ENCODE results near the gene C1orf159. TPM values are rescaled to one million over a fixed set of nuclear protein-coding genes. Genes with fewer than 3 reads are reported as not detected.

C1orf159 gene
- total and polyA plus RNA-seq, 9 of the 15 experiments (the other 6 are each of a cell fraction or from before 2014, with no cell fraction given), result 0.28 to 54.9 (median 10.6) TPM

DNA sequence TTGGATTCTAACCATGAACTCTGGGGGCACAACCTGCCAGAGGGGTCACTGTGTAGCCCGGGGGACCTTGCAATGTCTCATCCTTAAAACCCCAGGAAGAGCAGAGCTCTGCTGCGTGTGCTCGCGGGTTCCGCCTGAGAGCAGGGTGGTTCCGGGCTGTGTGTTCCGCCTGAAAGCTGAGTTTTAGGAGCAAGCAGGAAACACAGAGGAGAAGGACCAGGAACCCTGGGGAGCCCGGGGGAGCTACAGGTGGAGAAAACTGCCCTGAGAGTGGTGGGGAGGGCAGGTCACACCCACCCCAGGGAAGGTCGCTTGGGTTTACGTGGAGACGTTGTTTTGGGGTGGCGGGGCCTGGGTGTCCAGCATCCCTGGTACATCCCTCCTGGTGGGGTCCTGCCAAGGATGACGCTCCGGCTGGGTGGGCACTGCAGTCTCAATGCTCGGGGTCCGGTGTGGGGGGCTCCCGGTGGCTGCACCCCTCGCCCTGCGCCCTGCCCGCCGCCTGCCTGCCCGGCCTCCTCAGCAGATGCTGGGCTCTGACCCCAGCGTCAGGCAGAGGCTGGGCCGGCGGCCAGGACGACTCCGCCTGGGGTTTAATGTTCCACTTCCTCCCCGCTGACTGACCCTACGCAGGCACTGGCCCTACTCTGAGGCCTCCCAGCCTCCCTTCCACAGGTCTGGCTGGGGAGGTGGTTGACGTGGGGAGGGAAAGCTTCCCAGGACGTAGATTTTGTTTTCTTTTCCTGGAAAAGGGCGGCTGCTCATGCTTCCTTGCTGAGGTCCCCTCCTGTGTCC is 17.3 kb upstream of the C1orf159 start:
- Histone ChIP-seq H4K20me1 (replicated peaks; ENCODE audit: control insufficient read depth, insufficient read depth, low read length) (no peaks in the 10 kb centered on the region), H2AFZ (ENCODE audit: low read depth, low read length) (peak overlapping the region; percentile 33; the same call in 1 of the 2 replicates), H3K4me3 (no peak overlapping the region), H3K9me3 (replicated peaks; ENCODE audit: control insufficient read depth, insufficient read depth, low read depth, low read length) (no peaks in the 10 kb centered on the region), H3K9ac (ENCODE audit: insufficient read depth in 1 of 2, low read depth in 2 of 2, low read length in 2 of 2) (peak overlapping the region in 1 of 2 experiments; percentile 64; a peak in 1 of 4 replicates), H3K36me3 (ENCODE audit: control insufficient read depth, insufficient read depth, low read length) (no peaks in the 10 kb centered on the region), H3K9me1 (ENCODE audit: control insufficient read depth, insufficient read depth, low read length) (no peaks in the 10 kb centered on the region), H3K79me2 (ENCODE audit: control insufficient read depth, insufficient read depth, low read length) (no peaks in the 10 kb centered on the region), H3K27me3 (ENCODE audit: control insufficient read depth in 2 of 2, insufficient read depth in 2 of 2, low read length in 2 of 2) (peaks cover 5 to 15% of the 10 kb centered on the region in 2 experiments; a peak in 3 of 5 replicates), H3K27ac (ENCODE audit: extremely low read depth, low read depth, low read length) (no peak overlapping the region), H3K4me2 (ENCODE audit: insufficient read depth, low read length) (no peak overlapping the region), H3K4me1 (replicated peaks in 1 of 2; ENCODE audit: control insufficient read depth in 2 of 2, insufficient read depth in 2 of 2, low read length in 2 of 2) (peaks cover 16 to 84% of the 10 kb centered on the region in 2 experiments)
- CTCF ChIA-PET (ENCODE audit: low intra/inter-chr PET ratio), result no interaction called here
- intact Hi-C loops (cut with micrococcal nuclease), result no loop called here
- no TSS peak for BruUV-seq (replicated peaks)
- in situ Hi-C loops (cut with MboI), result no loop called here
- TF ChIP-seq, protein P1, sequence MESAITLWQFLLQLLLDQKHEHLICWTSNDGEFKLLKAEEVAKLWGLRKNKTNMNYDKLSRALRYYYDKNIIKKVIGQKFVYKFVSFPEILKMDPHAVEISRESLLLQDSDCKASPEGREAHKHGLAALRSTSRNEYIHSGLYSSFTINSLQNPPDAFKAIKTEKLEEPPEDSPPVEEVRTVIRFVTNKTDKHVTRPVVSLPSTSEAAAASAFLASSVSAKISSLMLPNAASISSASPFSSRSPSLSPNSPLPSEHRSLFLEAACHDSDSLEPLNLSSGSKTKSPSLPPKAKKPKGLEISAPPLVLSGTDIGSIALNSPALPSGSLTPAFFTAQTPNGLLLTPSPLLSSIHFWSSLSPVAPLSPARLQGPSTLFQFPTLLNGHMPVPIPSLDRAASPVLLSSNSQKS (CRISPR knock-in tag; IDR thresholded peaks at IDR 0.05), result no peak
- TF ChIP-seq KAT7 (CRISPR knock-in tag; IDR thresholded peaks at IDR 0.05; ENCODE audit: borderline replicate concordance) (no peak), SPI1 (IDR thresholded peaks at IDR 0.05; ENCODE audit: borderline replicate concordance, low read depth, low read length) (peak; percentile 59; the same call in 1 of the 2 replicates), RFX5 (IDR thresholded peaks at IDR 0.05; ENCODE audit: low read depth, low read length) (no peak)
- TF ChIP-seq, protein P2, sequence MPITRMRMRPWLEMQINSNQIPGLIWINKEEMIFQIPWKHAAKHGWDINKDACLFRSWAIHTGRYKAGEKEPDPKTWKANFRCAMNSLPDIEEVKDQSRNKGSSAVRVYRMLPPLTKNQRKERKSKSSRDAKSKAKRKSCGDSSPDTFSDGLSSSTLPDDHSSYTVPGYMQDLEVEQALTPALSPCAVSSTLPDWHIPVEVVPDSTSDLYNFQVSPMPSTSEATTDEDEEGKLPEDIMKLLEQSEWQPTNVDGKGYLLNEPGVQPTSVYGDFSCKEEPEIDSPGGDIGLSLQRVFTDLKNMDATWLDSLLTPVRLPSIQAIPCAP (CRISPR knock-in tag; IDR thresholded peaks at IDR 0.05; ENCODE audit: borderline replicate concordance), result no peak
- FAIRE-seq (no peak), ATAC-seq (no peak), DNase-seq (ENCODE audit: extremely low read depth in 1 of 4, low spot score in 3 of 4) (no peak)
- POLR2A ChIA-PET, result no interaction called here
- 51% methylated on average over 26 of the region's 32 CpGs for WGBS (ENCODE audit: insufficient coverage, low coverage, missing lambda C conversion rate)
